ENCODE measurements around the gene NFKBIL1. TPM values are rescaled to one million over a fixed set of nuclear protein-coding genes. Genes with fewer than 3 reads are reported as not detected.

Gene NFKBIL1
- total RNA-seq: 10 to 100 TPM; 12.9 to 15.8 TPM

GRCh38 chr6:31546958-31547726, at the start of gene NFKBIL1:
Gene NFKBIL1 (plus strand): TSS chr6:31547608. CDS start chr6:31547695, 87 bp downstream.

GRCh38 chr6:31528821-31529328, 18.5 kb upstream of the NFKBIL1 start, which contains the start of gene MCCD1:
Gene MCCD1 (plus strand): TSS chr6:31528962. CDS start chr6:31529015, 53 bp downstream.

GRCh38 chr6:31541658-31542521, 5.5 kb upstream of the NFKBIL1 start, which contains the start of gene DDX39B:
Gene DDX39B (minus strand): TSS chr6:31542003. CDS start chr6:31540532, 1,471 bp downstream.

GRCh38 chr6:31546339-31546957, 960 bp upstream of the NFKBIL1 start, which contains the start of gene ATP6V1G2:
Gene ATP6V1G2 (minus strand): TSS chr6:31546608. CDS start chr6:31546559, 49 bp downstream.

GRCh38 chr6:31572041-31572911, 24.9 kb downstream of the NFKBIL1 start, which contains the start of gene LTA:
Gene LTA (plus strand): TSS chr6:31572289. CDS start chr6:31572743, 454 bp downstream.

GRCh38 chr6:31575335-31575901, 28.0 kb downstream of the NFKBIL1 start, which contains the start of gene TNF:
Gene TNF (plus strand): TSS chr6:31575565. CDS start chr6:31575742, 177 bp downstream.

GRCh38 chr6:31582230-31582643, 34.8 kb downstream of the NFKBIL1 start, which contains the start of gene LTB:
Gene LTB (minus strand): TSS chr6:31582424. CDS start chr6:31582417, 7 bp downstream.

GRCh38 chr6:31586008-31586407, 38.6 kb downstream of the NFKBIL1 start, which contains the start of gene LST1:
Gene LST1 (plus strand): TSS chr6:31586277. CDS start chr6:31587300, 1,023 bp downstream.

Other genes with a start within 250 kb of the NFKBIL1 start
- 1,000 to 10,000 TPM; 4,256 to 4,376 TPM for gene HLA-B, start 190.4 kb upstream of the NFKBIL1 start, total RNA-seq
- 10 to 100 TPM in 1 of 2 experiments, 1 to 10 TPM in 1; 8.9 to 10.4 TPM for gene MICA, start 144.0 kb upstream of the NFKBIL1 start, total RNA-seq
- gene MICB, start 49.5 kb upstream of the NFKBIL1 start, total RNA-seq: 10 to 100 TPM; 37.8 to 38.1 TPM
- gene MCCD1, start 18.6 kb upstream of the NFKBIL1 start, total RNA-seq: not detected
- 100 to 1,000 TPM; 423 to 444 TPM for gene DDX39B, start 5.6 kb upstream of the NFKBIL1 start, total RNA-seq
- 1 to 10 TPM; 3.5 to 4.2 TPM for gene ATP6V1G2, start 1.0 kb upstream of the NFKBIL1 start, total RNA-seq
- 10 to 100 TPM; 29.6 TPM for gene LTA, start 24.7 kb downstream of the NFKBIL1 start, total RNA-seq
- 10 to 100 TPM; 51.3 to 53.4 TPM for gene TNF, start 28.0 kb downstream of the NFKBIL1 start, total RNA-seq
- gene LTB, start 34.8 kb downstream of the NFKBIL1 start, total RNA-seq: 1,000 to 10,000 TPM; 1,438 to 1,452 TPM
- gene LST1, start 38.7 kb downstream of the NFKBIL1 start, total RNA-seq: 10 to 100 TPM; 67.8 to 71.0 TPM
- 10 to 100 TPM; 27.6 to 28.8 TPM for gene NCR3, start 45.4 kb downstream of the NFKBIL1 start, total RNA-seq
- 10 to 100 TPM; 45.4 to 46.1 TPM for gene AIF1, start 67.6 kb downstream of the NFKBIL1 start, total RNA-seq
- 100 to 1,000 TPM; 210 to 211 TPM for gene PRRC2A, start 73.1 kb downstream of the NFKBIL1 start, total RNA-seq
- gene BAG6, start 105.1 kb downstream of the NFKBIL1 start, total RNA-seq: 100 to 1,000 TPM; 278 to 280 TPM
- 1 to 10 TPM; 3.8 to 3.9 TPM for gene APOM, start 108.3 kb downstream of the NFKBIL1 start, total RNA-seq
- 10 to 100 TPM; 23.6 to 24.2 TPM for gene C6orf47, start 113.2 kb downstream of the NFKBIL1 start, total RNA-seq
- 10 to 100 TPM; 26.4 to 29.1 TPM for gene GPANK1, start 117.4 kb downstream of the NFKBIL1 start, total RNA-seq
- 100 to 1,000 TPM; 181 to 195 TPM for gene CSNK2B, start 118.5 kb downstream of the NFKBIL1 start, total RNA-seq
- 10 to 100 TPM; 20.3 to 23.5 TPM for gene LY6G5B, start 122.4 kb downstream of the NFKBIL1 start, total RNA-seq
- gene LY6G5C, start 133.5 kb downstream of the NFKBIL1 start, total RNA-seq: 1 to 10 TPM; 1.8 to 2.2 TPM
- gene ABHD16A, start 155.7 kb downstream of the NFKBIL1 start, total RNA-seq: 10 to 100 TPM; 50.4 to 54.9 TPM
- gene LY6G6F, start 159.3 kb downstream of the NFKBIL1 start, total RNA-seq: not detected
- not detected for gene LY6G6D, start 167.7 kb downstream of the NFKBIL1 start, total RNA-seq
- gene LY6G6C, start 174.1 kb downstream of the NFKBIL1 start, total RNA-seq: not detected
- gene MPIG6B, start 175.8 kb downstream of the NFKBIL1 start, total RNA-seq: under 1 TPM; 0.22 to 0.43 TPM
- gene DDAH2, start 181.7 kb downstream of the NFKBIL1 start, total RNA-seq: 10 to 100 TPM; 18.1 to 18.9 TPM
- gene CLIC1, start 188.9 kb downstream of the NFKBIL1 start, total RNA-seq: 100 to 1,000 TPM; 534 to 538 TPM
- gene MSH5, start 192.4 kb downstream of the NFKBIL1 start, total RNA-seq: 10 to 100 TPM; 47.4 to 47.7 TPM
- gene SAPCD1, start 215.0 kb downstream of the NFKBIL1 start, total RNA-seq: 10 to 100 TPM; 11.3 to 12.0 TPM
- gene VWA7, start 229.7 kb downstream of the NFKBIL1 start, total RNA-seq: 1 to 10 TPM; 3.8 to 3.9 TPM
- gene VARS1, start 248.1 kb downstream of the NFKBIL1 start, total RNA-seq: 10 to 100 TPM; 74.6 to 79.2 TPM